BE2C (cell line): ENCODE measurements around the gene C2CD2.

ENCODE experiments used
- DNase-seq: peaks from one replicate; pipeline ENCODE4 v3.0.0-alpha.2; 2020
- H3K27me3 ChIP-seq: fragments of 250-450 bp; sonication (Bioruptor Pico); 2 replicates; pipeline ENCODE4 v1.5.1; 2020; ENCODE audit warnings: mild to moderate bottlenecking
- H3K36me3 ChIP-seq: fragments of 250-450 bp; sonication (Bioruptor Pico); 2 replicates; pipeline ENCODE4 v1.5.1; 2020; ENCODE audit warnings: mild to moderate bottlenecking
- H3K4me1 ChIP-seq: fragments of 250-450 bp; sonication (Bioruptor Pico); 2 replicates; pipeline ENCODE4 v1.5.1; 2020
- H3K4me3 ChIP-seq: 2 replicates; pipeline ENCODE4 v1.5.1; 2011; ENCODE audit warnings: low read depth, low read length
- H3K9me3 ChIP-seq: fragments of 250-450 bp; sonication (Bioruptor Pico); 2 replicates; pipeline ENCODE4 v1.5.1; 2020
- CTCF ChIP-seq: IDR thresholded peaks from 2 replicates; pipeline ENCODE4 v1.5.1; 2012; ENCODE audit warnings: mild to moderate bottlenecking, low read depth, low read length

Gene C2CD2

GRCh38 chr21:41985662-41986416 is 32.0 kb upstream of the C2CD2 start:
- no peaks in the 10 kb centered on the region for H3K4me1 ChIP-seq
- no peak for TF ChIP-seq CTCF
- no peaks in the 10 kb centered on the region for H3K27me3 ChIP-seq
- DNase-seq = no peak
- H3K36me3 ChIP-seq = peaks cover 1% of the 10 kb centered on the region
- no peak overlapping the region for H3K4me3 ChIP-seq
- H3K9me3 ChIP-seq = no peaks in the 10 kb centered on the region

GRCh38 chr21:41983229-41983628 is 29.4 kb upstream of the C2CD2 start:
- no peak overlapping the region for H3K4me3 ChIP-seq
- no peaks in the 10 kb centered on the region for H3K36me3 ChIP-seq
- H3K4me1 ChIP-seq = no peaks in the 10 kb centered on the region
- H3K9me3 ChIP-seq = no peaks in the 10 kb centered on the region
- no peak for TF ChIP-seq CTCF
- DNase-seq = no peak
- no peaks in the 10 kb centered on the region for H3K27me3 ChIP-seq

- no peaks in the 10 kb centered on the region for H3K4me1 ChIP-seq
- no peaks in the 10 kb centered on the region for H3K9me3 ChIP-seq
- H3K27me3 ChIP-seq = no peaks in the 10 kb centered on the region; the same call in 1 of the 2 replicates
- H3K4me3 ChIP-seq = no peak overlapping the region
- no peaks in the 10 kb centered on the region for H3K36me3 ChIP-seq
- TF ChIP-seq CTCF = no peak
- DNase-seq = no peak
These were observed 26.7 kb upstream of the C2CD2 start for GRCh38 chr21:41980561-41980960.

- Histone ChIP-seq H3K27me3 (no peaks in the 10 kb centered on the region; the same call in 1 of the 2 replicates), H3K4me1 (no peaks in the 10 kb centered on the region), H3K9me3 (no peaks in the 10 kb centered on the region), H3K4me3 (no peak overlapping the region), H3K36me3 (no peaks in the 10 kb centered on the region)
- DNase-seq = no peak
- no peak for TF ChIP-seq CTCF
These were observed 26.0 kb upstream of the C2CD2 start for GRCh38 chr21:41979751-41980369.

- Histone ChIP-seq H3K4me3 (no peak overlapping the region), H3K9me3 (no peaks in the 10 kb centered on the region), H3K4me1 (no peaks in the 10 kb centered on the region)
These were observed 25.5 kb upstream of the C2CD2 start for GRCh38 chr21:41979335-41979734.

More at GRCh38 chr21:41979335-41979734, 25.5 kb upstream of the C2CD2 start:
- Histone ChIP-seq H3K36me3 (no peaks in the 10 kb centered on the region), H3K27me3 (no peaks in the 10 kb centered on the region; the same call in 1 of the 2 replicates)
- no peak for DNase-seq
- no peak for TF ChIP-seq CTCF
